HepG2 (cell line): ENCODE results near the gene ASTN1. TPM values are rescaled to one million over a fixed set of nuclear protein-coding genes. Genes with fewer than 3 reads are reported as not detected.
A peak's percentile ranks its signal among the peaks of the same experiment; 100 is the strongest.

Experiments used
- ATAC-seq: fragments of 200-7000 bp; cut with Tn5 transposase; 3 replicates; pipeline ENCODE4 v1.9.1; 2020; ENCODE audit warnings: mild to moderate bottlenecking, moderate library complexity
- BruUV-seq: library from RNA; stranded (reverse); fragments of 400-500 nt; replicated peaks from 2 replicates; lab custom pipeline; 2021; lab: Mats Ljungman, UMichigan
- CTCF ChIA-PET: fragments of 300-600 bp; formaldehyde crosslinking; extraction: SDS; loops from one replicate; lab custom pipeline; 2021; ENCODE audit warnings: low total read pairs, inconsistent platforms, low intra/inter-chr PET ratio; lab: Yijun Ruan, JAX
- POLR2A ChIA-PET: fragments of 350-600 bp; sonication (Branson Sonifier 250); formaldehyde crosslinking; loops from one replicate; lab custom pipeline; 2020; ENCODE audit warnings: antibody characterized with exemption, inconsistent platforms; lab: Yijun Ruan, JAX
- DNase-seq: peaks from one replicate; pipeline ENCODE4 v3.0.0-alpha.2; 2015; ENCODE audit warnings: low spot score
- FAIRE-seq: peaks from 3 replicates; lab custom pipeline; 2011; peaks lifted over from hg19 to GRCh38; lab: Jason Lieb, UNC
- H2AFZ ChIP-seq: one replicate; pipeline ENCODE4 v1.6.1; 2011; ENCODE audit warnings: low read length, inconsistent platforms
- H3K27ac ChIP-seq: fragments of 300-600 bp; 3 replicates; pipeline ENCODE4 v1.8.0; 2011; ENCODE audit warnings: mixed run types, mild to moderate bottlenecking, mixed read lengths, low read length, inconsistent platforms; ENCODE audit not compliant: insufficient read depth; ENCODE audit errors: extremely low read length
- H3K27me3 ChIP-seq, 2 experiments: fragments of 200-600 bp in 1 of 2; 2 replicates in 1 of 2; 3 replicates in 1 of 2; pipeline versions ENCODE4 v1.6.0 to v1.8.0; 2011; ENCODE audit warnings: low read length in 2 of 2, mild to moderate bottlenecking in 2 of 2, moderate library complexity in 2 of 2, inconsistent platforms in 1 of 2; ENCODE audit not compliant: insufficient read depth in 2 of 2, control insufficient read depth in 1 of 2
- H3K36me3 ChIP-seq, 2 experiments: fragments of 200-600 bp in 1 of 2; replicated peaks in 1 of 2; 2 replicates in 1 of 2; 3 replicates in 1 of 2; pipeline versions ENCODE4 v1.5.1 to v1.8.0; 2011; ENCODE audit warnings: low read length in 2 of 2, inconsistent platforms in 1 of 2; ENCODE audit not compliant: insufficient read depth in 2 of 2, control insufficient read depth in 1 of 2
- H3K4me1 ChIP-seq: 2 replicates; pipeline ENCODE4 v1.5.1; 2012; ENCODE audit warnings: low read length, inconsistent platforms; ENCODE audit not compliant: insufficient read depth
- H3K4me2 ChIP-seq: 2 replicates; pipeline ENCODE4 v1.6.0; 2011; ENCODE audit warnings: low read depth, low read length, inconsistent platforms
- H3K4me3 ChIP-seq, 3 experiments: fragments of 200-600 bp in 1 of 3; sonication (generic), shearing (Covaris generic) in 1 of 3; replicated peaks in 1 of 3; 2 replicates each; pipeline ENCODE4 v1.5.1; 2011 to 2016; ENCODE audit warnings: low read length in 3 of 3, inconsistent platforms in 2 of 3, low read depth in 2 of 3, mild to moderate bottlenecking in 2 of 3, control low read depth in 1 of 3, mixed read lengths in 1 of 3; ENCODE audit not compliant: insufficient read depth in 1 of 3
- H3K79me2 ChIP-seq: one replicate; pipeline ENCODE4 v1.6.1; 2011; ENCODE audit warnings: low read length, inconsistent platforms; ENCODE audit not compliant: insufficient read depth
- H3K9ac ChIP-seq: 2 replicates; pipeline ENCODE4 v1.6.0; 2011; ENCODE audit warnings: mild to moderate bottlenecking, low read depth, low read length, inconsistent platforms; ENCODE audit not compliant: insufficient read depth
- H3K9me3 ChIP-seq: 2 replicates; pipeline ENCODE4 v1.5.1; 2012; ENCODE audit warnings: mild to moderate bottlenecking, low read length
- H4K20me1 ChIP-seq: 2 replicates; pipeline ENCODE4 v1.6.0; 2011; ENCODE audit warnings: inconsistent platforms, mild to moderate bottlenecking, low read length, moderate library complexity; ENCODE audit not compliant: insufficient read depth
- HNRNPUL1 ChIP-seq: fragments of 200-400 bp; formaldehyde crosslinking; IDR thresholded peaks from 2 replicates; pipeline ENCODE4 v1.6.1; 2017; ENCODE audit warnings: low read depth, mild to moderate bottlenecking, low read length, moderate library complexity
- MED8 ChIP-seq: sonication (generic); formaldehyde crosslinking; IDR thresholded peaks from 2 replicates; pipeline ENCODE4 v1.8.1; 2023; ENCODE audit warnings: mild to moderate bottlenecking, missing genetic modification reagents; ENCODE audit not compliant: insufficient replicate concordance
- NBN ChIP-seq: fragments of 450-650 bp; conservative IDR thresholded peaks from 2 replicates; pipeline ENCODE4 v1.6.1; 2017
- PPARG ChIP-seq: conservative IDR thresholded peaks from 2 replicates; pipeline ENCODE4 v1.6.1; 2016; ENCODE audit warnings: missing biosample characterization, missing genetic modification reagents
- RARA ChIP-seq: IDR thresholded peaks from 2 replicates; pipeline ENCODE4 v1.6.1; 2016; ENCODE audit warnings: missing genetic modification reagents, missing compliant biosample characterization
- RBM22 ChIP-seq: fragments of 200-400 bp; formaldehyde crosslinking; optimal IDR thresholded peaks from 2 replicates; pipeline ENCODE3; 2017; ENCODE audit warnings: mild to moderate bottlenecking, low read length, moderate library complexity
- RXRB ChIP-seq: IDR thresholded peaks from 2 replicates; pipeline ENCODE4 v1.6.1; 2016; ENCODE audit warnings: borderline replicate concordance, missing genetic modification reagents, missing compliant biosample characterization
- SCMH1 ChIP-seq: sonication (generic); formaldehyde crosslinking; IDR thresholded peaks from 2 replicates; pipeline ENCODE4 v1.9.0; 2021; ENCODE audit warnings: missing genetic modification reagents, mild to moderate bottlenecking, borderline replicate concordance
- ZBTB14 ChIP-seq: sonication (generic); formaldehyde crosslinking; IDR thresholded peaks from 2 replicates; pipeline ENCODE4 v1.4.0; 2020; ENCODE audit warnings: missing genetic modification reagents
- ZHX2 ChIP-seq, 2 experiments: sonication (generic) in 1 of 2; formaldehyde crosslinking in 1 of 2; IDR thresholded peaks; 2 replicates each; pipeline versions ENCODE4 v1.6.1 to v1.9.0; 2014 to 2022; ENCODE audit warnings: antibody characterized with exemption in 1 of 2, borderline replicate concordance in 1 of 2, inconsistent platforms in 1 of 2, low read depth in 1 of 2, missing genetic modification reagents in 1 of 2
- ZKSCAN1 ChIP-seq: fragments of 150-350 bp; IDR thresholded peaks from 2 replicates; pipeline ENCODE4 v1.6.1; 2014; ENCODE audit warnings: low read length
- ZNF232 ChIP-seq: sonication (generic); formaldehyde crosslinking; IDR thresholded peaks from 2 replicates; pipeline ENCODE4 v1.4.0; 2020; ENCODE audit warnings: missing genetic modification reagents, borderline replicate concordance
- ZNF331 ChIP-seq: sonication (generic); formaldehyde crosslinking; IDR thresholded peaks from 2 replicates; pipeline ENCODE4 v1.4.0; 2020; ENCODE audit warnings: missing genetic modification reagents
- WGBS: methylation state at CpG from one replicate; pipeline ENCODE4 v1.1.6; 2017; ENCODE audit warnings: low lambda C conversion rate; 5-methylcytosine and 5-hydroxymethylcytosine counted together
- in situ Hi-C: cut with HindIII; loops from 2 replicates; pipeline ENCODE4 v1.10.0; 2017; ENCODE audit warnings: low pct_unique_long_range_greater_than_20kb; ENCODE audit not compliant: extremely low pct_ligation_motif_present
- intact Hi-C: fragments of 100-400 bp; cut with micrococcal nuclease; formaldehyde crosslinking; loops from one replicate; pipeline ENCODE4 v1.10.0; 2022; ENCODE audit not compliant: unreplicated experiment
- polyA plus RNA-seq, 8 experiments: library from polyadenylated mRNA; depleted of rRNA in 3 of 8; stranded (reverse) in 7 of 8; unstranded in 1 of 8; fragments of >200 nt; fragmentation: Illumina TruSeq in 4 of 8; extraction: Trizol in 4 of 8; gene quantifications; 2 replicates each; pipeline versions ENCODE4 v1.2.1 to v1.2.3, GENCODE V29; 2011 to 2016; ENCODE audit warnings: low read depth in 4 of 8, missing spikeins in 1 of 8, mixed read lengths in 1 of 8; ENCODE audit not compliant: insufficient read depth in 1 of 8
- total RNA-seq, 5 experiments: library from RNA; depleted of rRNA; stranded (reverse); fragments of >200 nt; fragmentation: Illumina TruSeq; extraction: Trizol; gene quantifications; 2 replicates each; pipeline ENCODE4 v1.2.3, GENCODE V29; 2016; ENCODE audit warnings: low read depth in 1 of 5

Gene ASTN1
- total and polyA plus RNA-seq, 2 of the 13 experiments (the other 11 are each of a cell fraction or from before 2014, with no cell fraction given) = not detected

- no peak overlapping the region for H3K4me2 ChIP-seq
- no peaks in the 10 kb centered on the region for H4K20me1 ChIP-seq
- no peaks in the 10 kb centered on the region for H3K27me3 ChIP-seq
- no peaks in the 10 kb centered on the region for H3K9me3 ChIP-seq
- H3K36me3 ChIP-seq = no peaks in the 10 kb centered on the region
- no peak for FAIRE-seq
- no peaks in the 10 kb centered on the region; the same call in 1 of the 2 replicates for H3K4me1 ChIP-seq
- ChIA-PET CTCF (no interaction called here), POLR2A (no interaction called here)
- no peak overlapping the region for H3K4me3 ChIP-seq
- no peak for ATAC-seq
- intact Hi-C loops (no loop called here), in situ Hi-C loops (no loop called here)
- WGBS = 3% methylated on average over 4 of the region's 4 CpGs
- BruUV-seq = no TSS peak
- H3K79me2 ChIP-seq = no peaks in the 10 kb centered on the region
- no peak for TF ChIP-seq NBN
- TF ChIP-seq RARA = peak; percentile 46; the same call in 1 of the 2 replicates
- 0 out of 2 replicates have a peak, but pooled peaks have one; percentile 44 for TF ChIP-seq PPARG (CRISPR knock-in tag)
- TF ChIP-seq RXRB (CRISPR knock-in tag) = 0 out of 2 replicates have a peak, but pooled peaks have one; percentile 39
- TF ChIP-seq RBM22 = no peak
- H3K27ac ChIP-seq = no peak overlapping the region
- H2AFZ ChIP-seq = no peak overlapping the region
- H3K9ac ChIP-seq = no peak overlapping the region
- DNase-seq = no peak
Measured at GRCh38 chr1:177211231-177211630, 46.7 kb upstream of the ASTN1 start.

DNA sequence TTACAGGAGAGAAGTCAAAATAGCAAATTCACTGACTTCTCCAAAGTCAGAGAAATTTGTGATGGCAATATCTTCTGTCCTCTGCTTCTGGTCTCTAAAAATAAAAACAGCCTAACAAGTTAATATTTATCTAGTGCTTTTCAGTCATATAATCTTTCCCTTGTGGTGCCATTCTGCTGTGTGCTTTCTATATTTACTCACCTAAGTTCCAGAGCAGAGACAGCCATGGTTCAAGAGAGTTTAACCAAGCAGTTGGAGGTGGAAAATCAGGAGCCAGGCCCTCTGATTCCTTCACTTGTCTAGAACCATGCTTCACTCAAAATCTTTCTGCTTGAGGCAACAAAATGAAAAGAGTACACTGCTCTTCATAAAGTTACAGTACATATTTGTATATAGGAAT is 45.6 kb upstream of the ASTN1 start:
- intact Hi-C loops (no loop called here), in situ Hi-C loops (no loop called here)
- no peaks in the 10 kb centered on the region for H4K20me1 ChIP-seq
- no TSS peak for BruUV-seq
- H3K27me3 ChIP-seq = no peaks in the 10 kb centered on the region
- H3K79me2 ChIP-seq = no peaks in the 10 kb centered on the region
- ChIA-PET POLR2A (no interaction called here), CTCF (no interaction called here)
- no peak overlapping the region for H3K9ac ChIP-seq
- no peak overlapping the region for H2AFZ ChIP-seq
- no peak for FAIRE-seq
- DNase-seq = no peak
- no peak overlapping the region for H3K27ac ChIP-seq
- H3K4me2 ChIP-seq = no peak overlapping the region
- H3K4me1 ChIP-seq = no peaks in the 10 kb centered on the region; the same call in 1 of the 2 replicates
- ATAC-seq = no peak
- no peaks in the 10 kb centered on the region for H3K9me3 ChIP-seq
- H3K4me3 ChIP-seq = no peak overlapping the region
- no peaks in the 10 kb centered on the region for H3K36me3 ChIP-seq
- TF ChIP-seq ZBTB14 (CRISPR knock-in tag) (no peak), SCMH1 (CRISPR knock-in tag) (no peak), MED8 (CRISPR knock-in tag) (no peak), ZNF331 (no peak), HNRNPUL1 (no peak), ZNF232 (CRISPR knock-in tag) (no peak), ZHX2 (IDR thresholded peaks at IDR 0.05; ENCODE audit: low read depth) (no peak), ZHX2 (CRISPR knock-in tag; IDR thresholded peaks at IDR 0.05; ENCODE audit: borderline replicate concordance) (no peak), ZKSCAN1 (no peak)
